ENCODE data around the gene SUSD5. TPM values are rescaled to one million over a fixed set of nuclear protein-coding genes. Genes with fewer than 3 reads are reported as not detected.

SUSD5 gene
- total and polyA plus RNA-seq, 10 donors = 0.33 to 4.5 (median 0.97) TPM

DNA sequence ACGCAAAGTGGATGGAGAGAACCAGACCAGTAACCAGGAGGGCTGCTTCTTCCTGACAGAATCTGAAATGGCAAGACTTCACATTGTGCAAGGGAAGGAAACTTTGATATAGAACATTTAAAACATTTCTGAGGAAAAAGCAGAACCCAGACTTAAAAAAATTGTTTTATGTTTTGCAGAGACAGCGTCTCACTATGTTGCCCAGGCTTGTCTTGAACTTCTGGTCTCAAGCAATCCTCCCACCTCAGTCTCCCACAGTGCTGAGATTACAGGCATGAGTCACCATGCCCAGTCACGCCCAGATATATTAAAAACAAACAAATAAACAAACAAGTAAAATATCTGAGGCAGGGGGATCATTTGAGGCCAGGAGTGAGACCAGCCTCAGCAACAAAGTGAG is 58.6 kb downstream of the SUSD5 start:
- no peak for DNase-seq
- no peak for TF ChIP-seq POLR2AphosphoS5 (IDR thresholded peaks at IDR 0.05)
- TF ChIP-seq, protein P1, sequence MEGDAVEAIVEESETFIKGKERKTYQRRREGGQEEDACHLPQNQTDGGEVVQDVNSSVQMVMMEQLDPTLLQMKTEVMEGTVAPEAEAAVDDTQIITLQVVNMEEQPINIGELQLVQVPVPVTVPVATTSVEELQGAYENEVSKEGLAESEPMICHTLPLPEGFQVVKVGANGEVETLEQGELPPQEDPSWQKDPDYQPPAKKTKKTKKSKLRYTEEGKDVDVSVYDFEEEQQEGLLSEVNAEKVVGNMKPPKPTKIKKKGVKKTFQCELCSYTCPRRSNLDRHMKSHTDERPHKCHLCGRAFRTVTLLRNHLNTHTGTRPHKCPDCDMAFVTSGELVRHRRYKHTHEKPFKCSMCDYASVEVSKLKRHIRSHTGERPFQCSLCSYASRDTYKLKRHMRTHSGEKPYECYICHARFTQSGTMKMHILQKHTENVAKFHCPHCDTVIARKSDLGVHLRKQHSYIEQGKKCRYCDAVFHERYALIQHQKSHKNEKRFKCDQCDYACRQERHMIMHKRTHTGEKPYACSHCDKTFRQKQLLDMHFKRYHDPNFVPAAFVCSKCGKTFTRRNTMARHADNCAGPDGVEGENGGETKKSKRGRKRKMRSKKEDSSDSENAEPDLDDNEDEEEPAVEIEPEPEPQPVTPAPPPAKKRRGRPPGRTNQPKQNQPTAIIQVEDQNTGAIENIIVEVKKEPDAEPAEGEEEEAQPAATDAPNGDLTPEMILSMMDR (IDR thresholded peaks at IDR 0.05 in 8 of 11, conservative IDR thresholded peaks at IDR 0.05 in 3 of 11) = no peak
- H3K4me1 ChIP-seq = peaks cover 0 to 8% (median 0%) of the 10 kb centered on the region in 6 donors
- no peaks in the 10 kb centered on the region for H3K36me3 ChIP-seq
- H3K9me3 ChIP-seq = no peaks in the 10 kb centered on the region
- H3K27me3 ChIP-seq (replicated peaks in 1 of 7) = no peaks in the 10 kb centered on the region
- intact Hi-C loops (cut with DNase I; ENCODE audit: low total_unique reads) = no loop called here
- WGBS, 5 donors = 77 to 85% (median 80%) methylated on average over 3 of the region's 3 CpGs
- no peak overlapping the region for H3K4me3 ChIP-seq
- no peak overlapping the region for H3K27ac ChIP-seq

DNA sequence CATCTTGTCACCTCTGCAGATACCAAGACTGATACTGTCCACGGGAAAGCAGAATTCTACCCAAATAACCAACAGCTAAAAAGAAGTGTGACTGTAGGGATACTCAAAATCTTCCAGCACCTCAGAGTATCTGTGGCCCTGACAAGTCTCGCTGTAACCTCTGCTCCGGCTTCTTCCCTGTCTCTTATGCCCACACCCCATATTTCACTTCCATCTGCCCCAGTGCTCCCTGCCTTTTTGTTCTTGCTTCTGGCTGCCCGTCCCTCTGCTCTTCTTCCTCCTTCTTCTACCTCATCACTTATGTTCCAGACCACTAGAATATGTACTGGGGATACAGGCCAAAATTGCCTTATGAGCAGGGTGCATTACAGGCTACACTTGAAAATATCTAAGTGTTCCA is 59.4 kb downstream of the SUSD5 start:
- peaks cover 0 to 5% (median 0%) of the 10 kb centered on the region in 6 donors for H3K4me1 ChIP-seq
- H3K4me3 ChIP-seq = no peak overlapping the region
- H3K27ac ChIP-seq = no peak overlapping the region
- no peaks in the 10 kb centered on the region for H3K36me3 ChIP-seq
- TF ChIP-seq, protein P1 (IDR thresholded peaks at IDR 0.05 in 8 of 11, conservative IDR thresholded peaks at IDR 0.05 in 3 of 11) = no peak
- TF ChIP-seq POLR2A (IDR thresholded peaks at IDR 0.05) (no peak), POLR2AphosphoS5 (IDR thresholded peaks at IDR 0.05) (no peak)
- no peaks in the 10 kb centered on the region for H3K9me3 ChIP-seq
- intact Hi-C loops (cut with DNase I; ENCODE audit: low total_unique reads) = no loop called here
- H3K27me3 ChIP-seq (replicated peaks in 1 of 7) = no peaks in the 10 kb centered on the region
- WGBS, 5 donors = 82 to 93% (median 85%) methylated on average over 4 of the region's 4 CpGs
- DNase-seq = no peak

DNA sequence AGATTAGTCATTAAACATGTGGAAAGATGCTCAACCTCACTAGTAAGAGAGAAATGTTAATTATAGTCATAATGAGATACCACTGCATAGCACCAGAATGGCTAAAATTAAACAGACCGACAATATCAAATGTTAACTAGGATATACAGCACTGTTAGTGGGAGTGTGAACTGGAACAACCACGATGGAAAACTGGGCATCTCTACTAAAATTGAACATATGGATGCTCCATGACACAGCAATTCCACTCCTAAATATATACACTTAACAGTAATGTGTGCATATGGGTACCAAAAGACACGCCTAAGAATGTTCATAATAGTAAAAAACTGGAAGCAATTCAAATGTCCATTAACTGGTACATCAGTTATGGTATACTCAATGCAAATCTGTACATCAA is 63.3 kb downstream of the SUSD5 start:
- intact Hi-C loops (cut with DNase I; ENCODE audit: low total_unique reads) = no loop called here
- Histone ChIP-seq H3K27me3 (replicated peaks in 1 of 7) (no peaks in the 10 kb centered on the region), H3K27ac (no peak overlapping the region), H3K4me1 (no peaks in the 10 kb centered on the region), H3K4me3 (no peak overlapping the region), H3K9me3 (no peaks in the 10 kb centered on the region), H3K36me3 (no peaks in the 10 kb centered on the region)
- DNase-seq = no peak
- TF ChIP-seq POLR2AphosphoS5 (IDR thresholded peaks at IDR 0.05) = no peak
- TF ChIP-seq, protein P1 (IDR thresholded peaks at IDR 0.05 in 8 of 11, conservative IDR thresholded peaks at IDR 0.05 in 3 of 11) = no peak
- no peak for TF ChIP-seq POLR2A (IDR thresholded peaks at IDR 0.05)
- 74 to 89% (median 80%) methylated on average over 3 of the region's 3 CpGs for WGBS, 5 donors

DNA sequence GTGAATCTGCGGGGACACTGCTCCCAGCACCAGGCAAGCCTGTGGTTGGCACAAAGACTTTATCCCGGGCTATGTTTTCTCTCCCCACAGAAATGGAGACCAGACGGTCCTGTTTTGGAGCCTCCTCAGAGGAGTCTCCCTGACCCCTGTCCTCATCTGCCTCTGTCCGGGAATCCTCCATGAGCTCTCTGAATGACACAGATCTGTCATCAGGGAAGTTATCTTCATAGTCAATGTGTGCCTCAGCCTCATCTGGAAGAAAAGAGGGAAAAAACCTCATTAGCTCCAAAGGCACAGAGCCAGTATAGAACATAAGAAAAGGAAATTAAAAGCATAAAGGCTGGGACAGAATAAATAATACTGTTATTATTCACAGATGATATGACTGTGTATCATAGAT is 64.8 kb downstream of the SUSD5 start:
- no peak for TF ChIP-seq POLR2A (IDR thresholded peaks at IDR 0.05)
- TF ChIP-seq, protein P1 (IDR thresholded peaks at IDR 0.05 in 8 of 11, conservative IDR thresholded peaks at IDR 0.05 in 3 of 11) = no peak
- TF ChIP-seq POLR2AphosphoS5 (IDR thresholded peaks at IDR 0.05) = no peak
- Histone ChIP-seq H3K9me3 (no peaks in the 10 kb centered on the region), H3K4me3 (no peak overlapping the region), H3K27ac (no peak overlapping the region), H3K27me3 (replicated peaks in 1 of 7) (no peaks in the 10 kb centered on the region), H3K4me1 (peaks cover 0 to 10% (median 2%) of the 10 kb centered on the region in 6 donors), H3K36me3 (no peaks in the 10 kb centered on the region)
- DNase-seq = no peak
- intact Hi-C loops (cut with DNase I; ENCODE audit: low total_unique reads) = no loop called here
- WGBS, 5 donors = 90 to 96% (median 92%) methylated on average over 4 of the region's 4 CpGs
